Keratinocyte (primary cell): ENCODE data around the gene NASP. TPM values are rescaled to one million over a fixed set of nuclear protein-coding genes. Genes with fewer than 3 reads are reported as not detected.

Experiments
- DNase-seq: peaks from one replicate; pipeline ENCODE4 v3.0.0-alpha.2; 2011; ENCODE audit warnings: low read depth, missing footprints, low spot score
- FAIRE-seq: peaks from 2 replicates; lab custom pipeline; 2011; peaks lifted over from hg19 to GRCh38; lab: Jason Lieb, UNC
- H2AFZ ChIP-seq: 2 replicates; pipeline ENCODE4 v1.6.0; 2012; ENCODE audit warnings: low read length, control low read depth, inconsistent platforms; ENCODE audit not compliant: control insufficient read depth
- H3K27ac ChIP-seq: 2 replicates; pipeline ENCODE4 v1.5.1; 2011; ENCODE audit warnings: low read length; ENCODE audit not compliant: control insufficient read depth, insufficient read depth
- H3K27me3 ChIP-seq: 3 replicates; pipeline ENCODE4 v1.6.0; 2011; ENCODE audit warnings: low read length; ENCODE audit not compliant: control insufficient read depth, insufficient read depth; ENCODE audit errors: extremely low read depth
- H3K36me3 ChIP-seq, 2 experiments: 2 replicates in 1 of 2; 3 replicates in 1 of 2; pipeline ENCODE4 v1.5.1; 2011; ENCODE audit warnings: low read length in 2 of 2, mild to moderate bottlenecking in 1 of 2; ENCODE audit not compliant: control insufficient read depth in 2 of 2, insufficient read depth in 2 of 2; ENCODE audit errors: extremely low read depth in 1 of 2
- H3K4me1 ChIP-seq: 3 replicates; pipeline ENCODE4 v1.5.1; 2011; ENCODE audit warnings: low read length; ENCODE audit not compliant: control insufficient read depth, insufficient read depth; ENCODE audit errors: extremely low read depth
- H3K4me2 ChIP-seq: 3 replicates; pipeline ENCODE4 v1.6.0; 2011; ENCODE audit warnings: low read depth, low read length; ENCODE audit not compliant: control insufficient read depth, insufficient read depth; ENCODE audit errors: extremely low read depth
- H3K4me3 ChIP-seq, 3 experiments: fragments of 200-600 bp in 1 of 3; sonication (generic) in 1 of 3; 2 replicates in 2 of 3; 3 replicates in 1 of 3; pipeline ENCODE4 v1.5.1; 2011 to 2016; ENCODE audit warnings: low read length in 3 of 3, mild to moderate bottlenecking in 3 of 3, control low read depth in 2 of 3, inconsistent platforms in 1 of 3, low read depth in 1 of 3, mixed read lengths in 1 of 3, mixed run types in 1 of 3, moderate library complexity in 1 of 3; ENCODE audit not compliant: control insufficient read depth in 2 of 3, insufficient read depth in 2 of 3; ENCODE audit errors: extremely low read depth in 1 of 3
- H3K79me2 ChIP-seq: 2 replicates; pipeline ENCODE4 v1.6.0; 2012; ENCODE audit warnings: low read length; ENCODE audit not compliant: control insufficient read depth, insufficient read depth
- H3K9ac ChIP-seq: 3 replicates; pipeline ENCODE4 v1.6.0; 2011; ENCODE audit warnings: low read length; ENCODE audit not compliant: control insufficient read depth, insufficient read depth; ENCODE audit errors: extremely low read depth
- H3K9me1 ChIP-seq: 3 replicates; pipeline ENCODE4 v1.6.0; 2011; ENCODE audit warnings: low read length; ENCODE audit not compliant: control insufficient read depth, insufficient read depth; ENCODE audit errors: extremely low read depth
- H3K9me3 ChIP-seq: 2 replicates; pipeline ENCODE4 v1.5.1; 2012; ENCODE audit warnings: low read depth, low read length; ENCODE audit not compliant: control insufficient read depth
- H4K20me1 ChIP-seq: 3 replicates; pipeline ENCODE4 v1.6.0; 2011; ENCODE audit warnings: low read length; ENCODE audit not compliant: control insufficient read depth, insufficient read depth; ENCODE audit errors: extremely low read depth
- CTCF ChIP-seq, 3 experiments: IDR thresholded peaks in 1 of 3; conservative IDR thresholded peaks in 1 of 3; optimal IDR thresholded peaks in 1 of 3; 2 replicates in 2 of 3; 3 replicates in 1 of 3; pipeline versions ENCODE3 to v1.5.1; 2011; ENCODE audit warnings: low read length in 3 of 3, mild to moderate bottlenecking in 3 of 3, moderate library complexity in 2 of 3, control low read depth in 1 of 3, inconsistent platforms in 1 of 3; ENCODE audit not compliant: insufficient read depth in 2 of 3; ENCODE audit errors: extremely low read depth in 1 of 3
- EZH2 ChIP-seq: IDR thresholded peaks from one replicate; pipeline ENCODE4 v1.6.1; 2012; ENCODE audit warnings: inconsistent platforms, mild to moderate bottlenecking, low read length, moderate library complexity
- dilution Hi-C: fragments of 300-500 bp; cut with MboI; formaldehyde crosslinking; loops from one replicate; pipeline ENCODE4 v1.7.0; 2020; ENCODE audit warnings: low sequenced_read_pairs; ENCODE audit not compliant: extremely low pct_ligation_motif_present
- polyA plus RNA-seq, 5 experiments: library from polyadenylated mRNA; depleted of rRNA in 3 of 5; stranded (reverse) in 3 of 5; stranded (forward) in 1 of 5; unstranded in 1 of 5; fragments of >200 nt; gene quantifications; 1 replicate in 1 of 5; 2 replicates in 3 of 5; 3 replicates in 1 of 5; pipeline versions ENCODE4 v1.2.1 to v1.2.3, GENCODE V29; 2011 to 2012; ENCODE audit warnings: missing spikeins in 2 of 5, low read depth in 1 of 5, low replicate concordance in 1 of 5

Gene NASP
- polyA plus RNA-seq, 1 donor (not counting 4 experiments of a cell fraction or from before 2014, with no cell fraction given) = 61.7 TPM

GRCh38 chr1:45545553-45546310 lies 38.1 kb upstream of the NASP start:
- no peak for DNase-seq
- Histone ChIP-seq H3K4me3 (no peak overlapping the region), H3K27me3 (no peaks in the 10 kb centered on the region), H3K9me1 (no peaks in the 10 kb centered on the region), H3K36me3 (no peaks in the 10 kb centered on the region), H2AFZ (no peak overlapping the region), H3K4me1 (peaks cover 4% of the 10 kb centered on the region), H3K79me2 (no peaks in the 10 kb centered on the region), H3K9ac (no peak overlapping the region), H3K27ac (no peak overlapping the region), H4K20me1 (no peaks in the 10 kb centered on the region), H3K9me3 (no peaks in the 10 kb centered on the region), H3K4me2 (no peak overlapping the region)
- TF ChIP-seq EZH2 (no peak), CTCF (optimal IDR thresholded peaks at IDR 0.05 in 1 of 3, IDR thresholded peaks at IDR 0.05 in 1 of 3, conservative IDR thresholded peaks at IDR 0.05 in 1 of 3; ENCODE audit: extremely low read depth in 1 of 3, insufficient read depth in 2 of 3, low read length in 3 of 3) (no peak)
- dilution Hi-C loops = no loop called here
- no peak for FAIRE-seq

- peaks cover 18% of the 10 kb centered on the region for H3K4me1 ChIP-seq
- peak; percentile 73 for DNase-seq
- peak within 1 kb of the TSS; percentile 82 for H3K9ac ChIP-seq
- H2AFZ ChIP-seq = peak within 1 kb of the TSS; percentile 91
- H4K20me1 ChIP-seq = no peaks in the 10 kb centered on the region
- dilution Hi-C loops = no loop called here
- peaks cover 1 to 6% of the 10 kb centered on the region in 2 experiments for H3K36me3 ChIP-seq
- TF ChIP-seq EZH2 = no peak
- TF ChIP-seq CTCF (optimal IDR thresholded peaks at IDR 0.05 in 1 of 3, IDR thresholded peaks at IDR 0.05 in 1 of 3, conservative IDR thresholded peaks at IDR 0.05 in 1 of 3; ENCODE audit: extremely low read depth in 1 of 3, insufficient read depth in 2 of 3, low read length in 3 of 3) = peak in 1 of 3 experiments; percentile 7
- H3K27ac ChIP-seq = peak within 1 kb of the TSS; percentile 79
- no peaks in the 10 kb centered on the region for H3K27me3 ChIP-seq
- peaks cover 11% of the 10 kb centered on the region for H3K79me2 ChIP-seq
- H3K9me3 ChIP-seq = no peaks in the 10 kb centered on the region
- no peak for FAIRE-seq
- H3K9me1 ChIP-seq = no peaks in the 10 kb centered on the region
- H3K4me3 ChIP-seq = peak within 1 kb of the TSS; percentile 77 to 91 (median 84)
- H3K4me2 ChIP-seq = peak within 1 kb of the TSS; percentile 100
These were observed 33.2 kb upstream of the NASP start, which contains the start of gene AKR1A1 for GRCh38 chr1:45550401-45551351. AKR1A1 (plus strand) TSS chr1:45550826; CDS start chr1:45561795, 10,969 bp downstream.
